DND-41 (cell line): ENCODE results near the gene ZNF337.

Experiments
- ATAC-seq: fragments of 200-7000 bp; cut with Tn5 transposase; 3 replicates; pipeline ENCODE4 v1.9.1; 2021; ENCODE audit warnings: low read depth; ENCODE audit not compliant: insufficient read depth
- DNase-seq: peaks from one replicate; pipeline ENCODE4 v3.0.0-alpha.2; 2020
- H2AFZ ChIP-seq: 2 replicates; pipeline ENCODE4 v1.6.0; 2012; ENCODE audit warnings: low read depth, low read length
- H3K27ac ChIP-seq: 2 replicates; pipeline ENCODE4 v1.5.1; 2012; ENCODE audit warnings: low read length, inconsistent platforms
- H3K27me3 ChIP-seq: fragments of 200-600 bp; sonication (generic); 2 replicates; pipeline ENCODE4 v1.6.0; 2012; ENCODE audit warnings: low read length, mild to moderate bottlenecking, inconsistent platforms; ENCODE audit not compliant: insufficient read depth, poor library complexity
- H3K36me3 ChIP-seq: 2 replicates; pipeline ENCODE4 v1.5.1; 2012; ENCODE audit warnings: low read length, inconsistent platforms; ENCODE audit not compliant: insufficient read depth
- H3K4me1 ChIP-seq: 2 replicates; pipeline ENCODE4 v1.5.1; 2012; ENCODE audit warnings: mild to moderate bottlenecking, low read length; ENCODE audit not compliant: insufficient read depth
- H3K4me2 ChIP-seq: 2 replicates; pipeline ENCODE4 v1.6.0; 2012; ENCODE audit warnings: mild to moderate bottlenecking, moderate library complexity, low read length, inconsistent platforms; ENCODE audit not compliant: insufficient read depth
- H3K4me3 ChIP-seq, 2 experiments: fragments of 200-600 bp in 1 of 2; shearing (Covaris generic) in 1 of 2; 2 replicates each; pipeline ENCODE4 v1.5.1; 2012 to 2016; ENCODE audit warnings: inconsistent platforms in 2 of 2, low read length in 2 of 2, mild to moderate bottlenecking in 2 of 2, low read depth in 1 of 2, moderate library complexity in 1 of 2
- H3K79me2 ChIP-seq: 2 replicates; pipeline ENCODE4 v1.6.0; 2012; ENCODE audit warnings: low read length, inconsistent platforms; ENCODE audit not compliant: insufficient read depth
- H3K9ac ChIP-seq: 2 replicates; pipeline ENCODE4 v1.6.0; 2012; ENCODE audit warnings: low read depth, mild to moderate bottlenecking, inconsistent platforms, low read length, moderate library complexity
- H3K9me3 ChIP-seq: 2 replicates; pipeline ENCODE4 v1.5.1; 2012; ENCODE audit warnings: low read length, moderate library complexity, mild to moderate bottlenecking, inconsistent platforms; ENCODE audit not compliant: insufficient read depth, severe bottlenecking
- H4K20me1 ChIP-seq: 2 replicates; pipeline ENCODE4 v1.6.0; 2012; ENCODE audit warnings: low read length; ENCODE audit not compliant: insufficient read depth
- CTCF ChIP-seq: IDR thresholded peaks from 2 replicates; pipeline ENCODE4 v1.5.1; 2012; ENCODE audit warnings: borderline replicate concordance, low read length, moderate library complexity, mild to moderate bottlenecking; ENCODE audit not compliant: poor library complexity, severe bottlenecking; ENCODE audit errors: extremely low read depth
- EZH2 ChIP-seq: IDR thresholded peaks from 3 replicates; pipeline ENCODE4 v1.6.1; 2012; ENCODE audit warnings: borderline replicate concordance, low read depth, mild to moderate bottlenecking, moderate library complexity, low read length, inconsistent platforms; ENCODE audit not compliant: severe bottlenecking

The ZNF337 gene

GRCh38 chr20:25696371-25697131 lies at the start of gene ZNF337:
ZNF337 (minus strand) TSS chr20:25696853; CDS start chr20:25686417, 10,436 bp downstream.
- Histone ChIP-seq H3K79me2 (peaks cover 83% of the 10 kb centered on the region), H2AFZ (peak within 1 kb of the TSS; percentile 78), H3K27ac (peak within 1 kb of the TSS; percentile 90), H3K36me3 (peaks cover 19% of the 10 kb centered on the region), H4K20me1 (peaks cover 4% of the 10 kb centered on the region; the same call in 1 of the 2 replicates), H3K4me2 (peak within 1 kb of the TSS; percentile 75), H3K9me3 (peaks cover 12% of the 10 kb centered on the region), H3K9ac (peak within 1 kb of the TSS; percentile 95), H3K4me1 (peaks cover 46% of the 10 kb centered on the region), H3K27me3 (no peaks in the 10 kb centered on the region), H3K4me3 (peak within 1 kb of the TSS; percentile 85 to 86)
- DNase-seq = peak; percentile 97
- peak; percentile 94 for ATAC-seq
- TF ChIP-seq EZH2 (no peak), CTCF (peak; percentile 44)

GRCh38 chr20:25745738-25746137 lies 49.1 kb upstream of the ZNF337 start:
- TF ChIP-seq CTCF (no peak), EZH2 (no peak)
- Histone ChIP-seq H3K4me1 (no peaks in the 10 kb centered on the region), H3K79me2 (no peaks in the 10 kb centered on the region), H4K20me1 (peaks cover 3% of the 10 kb centered on the region; the same call in 1 of the 2 replicates), H3K9ac (no peak overlapping the region), H3K27ac (no peak overlapping the region), H3K4me2 (no peak overlapping the region), H3K36me3 (no peaks in the 10 kb centered on the region), H3K9me3 (no peaks in the 10 kb centered on the region), H2AFZ (no peak overlapping the region), H3K4me3 (no peak overlapping the region), H3K27me3 (no peaks in the 10 kb centered on the region)
- ATAC-seq = no peak
- DNase-seq = no peak

GRCh38 chr20:25745100-25745499 lies 48.4 kb upstream of the ZNF337 start:
- Histone ChIP-seq H3K4me2 (no peak overlapping the region), H3K4me3 (no peak overlapping the region), H3K27me3 (no peaks in the 10 kb centered on the region), H3K79me2 (no peaks in the 10 kb centered on the region), H4K20me1 (peaks cover 3% of the 10 kb centered on the region; the same call in 1 of the 2 replicates), H3K36me3 (no peaks in the 10 kb centered on the region), H3K4me1 (peaks cover 4% of the 10 kb centered on the region), H3K9ac (no peak overlapping the region), H2AFZ (no peak overlapping the region), H3K9me3 (no peaks in the 10 kb centered on the region), H3K27ac (no peak overlapping the region)
- DNase-seq = no peak
- ATAC-seq = no peak
- TF ChIP-seq EZH2 = no peak
- no peak for TF ChIP-seq CTCF
